ENCODE data around the gene NUMBL.
"Not testable (repeated sequence)": the region's sequence is repeated elsewhere in the genome, so short reads cannot be mapped to it uniquely, and the experiment has no call there.

The NUMBL gene

GRCh38 chr19:40627486-40628279 lies 62.8 kb downstream of the NUMBL start:
- TF ChIP-seq CTCF (conservative IDR thresholded peaks at IDR 0.05; ENCODE audit: low read depth, low read length) = no peak
- H3K4me3 ChIP-seq (ENCODE audit: low read length) = no peak overlapping the region
- DNase-seq (ENCODE audit: low read depth) = no peak

- H3K4me3 ChIP-seq (ENCODE audit: low read length) = no peak overlapping the region
- TF ChIP-seq CTCF (conservative IDR thresholded peaks at IDR 0.05; ENCODE audit: low read depth, low read length) = no peak
- no peak for DNase-seq (ENCODE audit: low read depth)
These were observed 63.5 kb downstream of the NUMBL start for GRCh38 chr19:40626918-40627317.

GRCh38 chr19:40625406-40626120 lies 64.9 kb downstream of the NUMBL start:
- no peak for TF ChIP-seq CTCF (conservative IDR thresholded peaks at IDR 0.05; ENCODE audit: low read depth, low read length)
- H3K4me3 ChIP-seq (ENCODE audit: low read length) = no peak overlapping the region
- DNase-seq (ENCODE audit: low read depth) = no peak

- H3K4me3 ChIP-seq (ENCODE audit: low read length) = not testable (repeated sequence)
These were observed 65.9 kb downstream of the NUMBL start for GRCh38 chr19:40624369-40625153.

GRCh38 chr19:40623403-40624251 lies 66.8 kb downstream of the NUMBL start:
- no peak overlapping the region for H3K4me3 ChIP-seq (ENCODE audit: low read length)
- no peak for DNase-seq (ENCODE audit: low read depth)
- TF ChIP-seq CTCF (conservative IDR thresholded peaks at IDR 0.05; ENCODE audit: low read depth, low read length) = no peak

More at GRCh38 chr19:40624369-40625153, 65.9 kb downstream of the NUMBL start:
- not testable (repeated sequence) for DNase-seq (ENCODE audit: low read depth)

- H3K4me3 ChIP-seq (ENCODE audit: low read length) = no peak overlapping the region
- TF ChIP-seq CTCF (conservative IDR thresholded peaks at IDR 0.05; ENCODE audit: low read depth, low read length) = no peak
- no peak for DNase-seq (ENCODE audit: low read depth)
These were observed 67.7 kb downstream of the NUMBL start for GRCh38 chr19:40622773-40623075.
